HCT116 (cell line): ENCODE data around the gene TPT1. TPM values are rescaled to one million over a fixed set of nuclear protein-coding genes. Genes with fewer than 3 reads are reported as not detected.

Source experiments
- ATAC-seq: fragments of 200-7000 bp; cut with Tn5 transposase; 2 replicates; pipeline ENCODE4 v1.9.1; 2020; ENCODE audit warnings: mild to moderate bottlenecking, moderate library complexity
- BruUV-seq: library from RNA; stranded (reverse); fragments of 400-500 nt; replicated peaks from 2 replicates; lab custom pipeline; 2021; lab: Mats Ljungman, UMichigan
- CTCF ChIA-PET: fragments of 300-600 bp; sonication (Branson Sonifier 250); formaldehyde crosslinking; loops from one replicate; lab custom pipeline; 2021; ENCODE audit warnings: antibody characterized with exemption; lab: Charles Lee
- POLR2A ChIA-PET: fragments of 300-600, 350-600 bp; sonication (Branson Sonifier 250); formaldehyde crosslinking; loops from one replicate; lab custom pipeline; 2021; ENCODE audit warnings: antibody characterized with exemption; lab: Charles Lee
- RAD21 ChIA-PET, 2 experiments: fragments of 300-600 bp; sonication (Branson Sonifier 250); formaldehyde crosslinking; loops; one replicate each; lab custom pipeline; 2023; ENCODE audit warnings: low total read pairs in 2 of 2; ENCODE audit not compliant: uncharacterized antibody in 2 of 2, unreplicated experiment in 2 of 2, low non-redundant PET in 1 of 2; lab: Charles Lee
- DNase-seq: peaks from one replicate; pipeline ENCODE4 v3.0.0-alpha.2; 2010; ENCODE audit warnings: low read depth, low spot score
- H2AFZ ChIP-seq: fragments of 200-600 bp; shearing (Covaris generic), sonication (generic); 2 replicates; pipeline ENCODE4 v1.6.1; 2017; ENCODE audit warnings: low read depth, mixed run types, mixed read lengths, antibody characterized with exemption, low read length; ENCODE audit not compliant: poor library complexity, severe bottlenecking
- H3K27ac ChIP-seq: 2 replicates; pipeline ENCODE4 v1.5.1; 2012; ENCODE audit warnings: low read depth, low read length
- H3K27me3 ChIP-seq: fragments of 200-600 bp; sonication (generic); 2 replicates; pipeline ENCODE4 v1.6.1; 2016; ENCODE audit warnings: mixed run types, low read length, mixed read lengths; ENCODE audit not compliant: insufficient read depth
- H3K36me3 ChIP-seq, 2 experiments: fragments of 200-500 bp in 1 of 2; fragments of 200-600 bp in 1 of 2; sonication (Bioruptor generic) in 1 of 2; sonication (generic) in 1 of 2; 2 replicates each; pipeline versions ENCODE4 v1.5.1 to v1.6.1; 2014 to 2016; ENCODE audit warnings: low read length in 2 of 2, inconsistent platforms in 1 of 2, mixed read lengths in 1 of 2, mixed run types in 1 of 2; ENCODE audit not compliant: insufficient read depth in 2 of 2, control insufficient read depth in 1 of 2
- H3K4me1 ChIP-seq, 2 experiments: fragments of 200-600 bp in 1 of 2; sonication (generic) in 1 of 2; 2 replicates each; pipeline versions ENCODE4 v1.5.1 to v1.6.1; 2012 to 2017; ENCODE audit warnings: low read length in 2 of 2, inconsistent platforms in 1 of 2, mild to moderate bottlenecking in 1 of 2, mixed read lengths in 1 of 2, mixed run types in 1 of 2, moderate library complexity in 1 of 2; ENCODE audit not compliant: insufficient read depth in 2 of 2, control insufficient read depth in 1 of 2
- H3K4me2 ChIP-seq: fragments of 200-600 bp; sonication (generic); 2 replicates; pipeline ENCODE4 v1.6.1; 2017; ENCODE audit warnings: mixed run types, low read length, mixed read lengths
- H3K4me3 ChIP-seq, 2 experiments: fragments of 200-600 bp in 1 of 2; sonication (generic) in 1 of 2; replicated peaks in 1 of 2; 2 replicates each; pipeline ENCODE4 v1.5.1; 2011 to 2016; ENCODE audit warnings: low read length in 2 of 2, control low read depth in 1 of 2, low read depth in 1 of 2, mild to moderate bottlenecking in 1 of 2, mixed read lengths in 1 of 2, mixed run types in 1 of 2
- H3K79me2 ChIP-seq: fragments of 200-600 bp; sonication (generic); 2 replicates; pipeline ENCODE4 v1.6.1; 2017; ENCODE audit warnings: mild to moderate bottlenecking, mixed run types, low read length, moderate library complexity, mixed read lengths; ENCODE audit not compliant: insufficient read depth
- H3K9ac ChIP-seq: fragments of 200-600 bp; sonication (generic); 2 replicates; pipeline ENCODE4 v1.6.1; 2016; ENCODE audit warnings: low read length, mixed read lengths
- H3K9me2 ChIP-seq: fragments of 200-600 bp; sonication (generic), shearing (Covaris generic); 2 replicates; pipeline ENCODE4 v1.6.1; 2017; ENCODE audit warnings: mixed run types, mild to moderate bottlenecking, moderate library complexity; ENCODE audit not compliant: insufficient read depth
- H3K9me3 ChIP-seq, 2 experiments: fragments of 200-500 bp in 1 of 2; fragments of 200-600 bp in 1 of 2; sonication (Bioruptor generic) in 1 of 2; sonication (generic) in 1 of 2; 2 replicates each; pipeline ENCODE4 v1.6.1; 2014 to 2017; ENCODE audit warnings: low read length in 2 of 2, mixed read lengths in 2 of 2, inconsistent platforms in 1 of 2, low read depth in 1 of 2, mild to moderate bottlenecking in 1 of 2, mixed run types in 1 of 2, moderate library complexity in 1 of 2; ENCODE audit not compliant: control insufficient read depth in 1 of 2, insufficient read depth in 1 of 2
- H4K20me1 ChIP-seq: fragments of 200-600 bp; sonication (generic), shearing (Covaris generic); 2 replicates; pipeline ENCODE4 v1.6.1; 2017; ENCODE audit warnings: mixed run types, mild to moderate bottlenecking, moderate library complexity; ENCODE audit not compliant: insufficient read depth
- CBX3 ChIP-seq: IDR thresholded peaks from 2 replicates; pipeline ENCODE4 v1.6.1; 2012; ENCODE audit warnings: low read depth
- EGR1 ChIP-seq: IDR thresholded peaks from 2 replicates; pipeline ENCODE4 v1.6.1; 2012; ENCODE audit warnings: low read depth
- EZH2phosphoT487 ChIP-seq: fragments of 200-600 bp; IDR thresholded peaks from 2 replicates; pipeline ENCODE4 v1.6.1; 2018; ENCODE audit warnings: antibody characterized with exemption, borderline replicate concordance
- FOSL1 ChIP-seq: IDR thresholded peaks from 2 replicates; pipeline ENCODE4 v1.6.1; 2012; ENCODE audit warnings: low read depth
- RAD21 ChIP-seq: IDR thresholded peaks from 2 replicates; pipeline ENCODE4 v1.6.1; 2012; ENCODE audit warnings: low read depth, mild to moderate bottlenecking
- SRF ChIP-seq: IDR thresholded peaks from 2 replicates; pipeline ENCODE4 v1.6.1; 2012; ENCODE audit warnings: low read depth
- YY1 ChIP-seq: IDR thresholded peaks from 2 replicates; pipeline ENCODE4 v1.6.1; 2011; ENCODE audit warnings: low read length, low read depth, moderate library complexity, mild to moderate bottlenecking; ENCODE audit not compliant: insufficient replicate concordance; ENCODE audit errors: extremely low read depth
- ZNF274 ChIP-seq: fragments of 200-500 bp; sonication (Bioruptor generic); IDR thresholded peaks from 2 replicates; pipeline ENCODE4 v1.6.1; 2014; ENCODE audit warnings: mild to moderate bottlenecking, low read depth, low read length, inconsistent platforms
- intact Hi-C: fragments of 100-400 bp; cut with micrococcal nuclease; formaldehyde crosslinking; loops from 2 replicates; pipeline ENCODE4 v1.10.0; 2022
- total RNA-seq: library from RNA; stranded (reverse); gene quantifications from one replicate; pipeline ENCODE4 v1.2.1, GENCODE V29; 2021; ENCODE audit not compliant: unreplicated experiment
- TF ChIP-seq, protein P1 (sequence below): IDR thresholded peaks from 2 replicates; pipeline ENCODE4 v1.6.1; 2011; ENCODE audit warnings: mild to moderate bottlenecking, low read length, moderate library complexity; ENCODE audit not compliant: insufficient replicate concordance; ENCODE audit errors: extremely low read depth
- TF ChIP-seq, protein P2 (sequence below): IDR thresholded peaks from 2 replicates; pipeline ENCODE4 v1.6.1; 2012
- TF ChIP-seq, protein P3 (sequence below), 3 experiments: fragments of 200-600 bp in 1 of 3; sonication (generic) in 1 of 3; IDR thresholded peaks in 2 of 3; conservative IDR thresholded peaks in 1 of 3; 2 replicates each; pipeline ENCODE4 v1.5.1; 2012 to 2017; ENCODE audit warnings: low read depth in 2 of 3, low read length in 2 of 3, antibody characterized with exemption in 1 of 3, borderline replicate concordance in 1 of 3, control low read depth in 1 of 3, mild to moderate bottlenecking in 1 of 3, mixed read lengths in 1 of 3, mixed run types in 1 of 3, moderate library complexity in 1 of 3; ENCODE audit not compliant: insufficient read depth in 1 of 3

The TPT1 gene
- total RNA-seq, 1 experiment from 2014 or later: 2,859 TPM

DNA sequence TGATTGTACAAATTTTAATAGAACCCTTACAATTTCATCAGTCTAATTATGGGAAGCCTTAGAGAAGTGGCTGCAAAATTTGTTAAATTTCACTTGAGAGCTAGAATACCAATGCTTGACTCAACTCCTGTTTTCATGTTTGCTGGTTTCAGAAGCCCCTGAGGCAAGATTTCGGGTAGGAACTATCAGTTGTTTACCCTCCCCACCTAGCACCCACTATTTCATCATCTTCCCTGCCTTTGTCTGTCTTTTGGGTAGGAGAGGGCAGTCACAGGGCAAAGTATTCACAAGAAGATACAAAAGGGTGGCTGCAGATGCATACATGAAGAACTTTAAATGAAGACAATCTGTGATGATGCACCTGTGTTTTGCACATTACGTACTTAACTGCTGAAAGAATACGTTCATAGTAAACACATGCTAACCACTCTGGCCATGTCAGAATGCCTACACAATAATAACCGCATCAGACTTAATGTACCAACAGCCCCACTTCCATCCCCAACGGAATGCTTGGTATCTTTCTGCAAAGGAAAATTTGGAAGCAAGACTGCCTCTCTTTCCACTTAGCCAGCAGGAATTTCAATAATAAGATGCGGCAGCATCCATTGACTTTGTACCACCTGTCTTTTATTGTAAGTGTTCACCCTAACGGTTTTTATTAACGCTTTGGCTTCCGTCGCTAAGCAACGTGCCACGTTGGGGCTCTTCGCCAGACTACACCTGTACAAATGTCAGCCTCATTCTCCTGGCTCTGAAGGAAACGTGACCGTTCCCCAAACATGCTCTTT lies 30.4 kb downstream of the TPT1 start (continued):
- TF ChIP-seq, protein P1, sequence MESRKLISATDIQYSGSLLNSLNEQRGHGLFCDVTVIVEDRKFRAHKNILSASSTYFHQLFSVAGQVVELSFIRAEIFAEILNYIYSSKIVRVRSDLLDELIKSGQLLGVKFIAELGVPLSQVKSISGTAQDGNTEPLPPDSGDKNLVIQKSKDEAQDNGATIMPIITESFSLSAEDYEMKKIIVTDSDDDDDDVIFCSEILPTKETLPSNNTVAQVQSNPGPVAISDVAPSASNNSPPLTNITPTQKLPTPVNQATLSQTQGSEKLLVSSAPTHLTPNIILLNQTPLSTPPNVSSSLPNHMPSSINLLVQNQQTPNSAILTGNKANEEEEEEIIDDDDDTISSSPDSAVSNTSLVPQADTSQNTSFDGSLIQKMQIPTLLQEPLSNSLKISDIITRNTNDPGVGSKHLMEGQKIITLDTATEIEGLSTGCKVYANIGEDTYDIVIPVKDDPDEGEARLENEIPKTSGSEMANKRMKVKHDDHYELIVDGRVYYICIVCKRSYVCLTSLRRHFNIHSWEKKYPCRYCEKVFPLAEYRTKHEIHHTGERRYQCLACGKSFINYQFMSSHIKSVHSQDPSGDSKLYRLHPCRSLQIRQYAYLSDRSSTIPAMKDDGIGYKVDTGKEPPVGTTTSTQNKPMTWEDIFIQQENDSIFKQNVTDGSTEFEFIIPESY: no peak
- TF ChIP-seq, all 23 proteins: peak for 0

DNA sequence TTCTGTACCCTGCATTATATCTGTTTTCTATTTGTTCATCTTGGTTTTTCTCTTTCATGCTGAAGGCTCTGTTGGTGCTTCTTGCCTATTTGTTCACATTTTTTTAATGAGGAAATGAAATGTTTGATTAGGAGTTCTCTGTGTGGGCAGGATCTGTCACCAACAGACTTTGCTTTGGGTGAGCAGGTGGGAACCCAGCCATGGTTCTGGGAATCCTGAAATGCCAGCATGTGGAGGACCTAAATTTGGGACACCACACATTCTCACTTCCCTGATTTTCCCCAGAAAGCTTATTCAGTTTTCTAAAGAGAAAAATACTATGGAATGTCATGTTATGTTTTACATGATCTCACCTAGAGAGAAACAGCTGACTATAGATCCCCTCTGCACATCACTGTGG lies 34.0 kb downstream of the TPT1 start:
- TF ChIP-seq ZNF274: no peak
- TF ChIP-seq, protein P2, sequence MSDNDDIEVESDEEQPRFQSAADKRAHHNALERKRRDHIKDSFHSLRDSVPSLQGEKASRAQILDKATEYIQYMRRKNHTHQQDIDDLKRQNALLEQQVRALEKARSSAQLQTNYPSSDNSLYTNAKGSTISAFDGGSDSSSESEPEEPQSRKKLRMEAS: no peak
- TF ChIP-seq, protein P3, sequence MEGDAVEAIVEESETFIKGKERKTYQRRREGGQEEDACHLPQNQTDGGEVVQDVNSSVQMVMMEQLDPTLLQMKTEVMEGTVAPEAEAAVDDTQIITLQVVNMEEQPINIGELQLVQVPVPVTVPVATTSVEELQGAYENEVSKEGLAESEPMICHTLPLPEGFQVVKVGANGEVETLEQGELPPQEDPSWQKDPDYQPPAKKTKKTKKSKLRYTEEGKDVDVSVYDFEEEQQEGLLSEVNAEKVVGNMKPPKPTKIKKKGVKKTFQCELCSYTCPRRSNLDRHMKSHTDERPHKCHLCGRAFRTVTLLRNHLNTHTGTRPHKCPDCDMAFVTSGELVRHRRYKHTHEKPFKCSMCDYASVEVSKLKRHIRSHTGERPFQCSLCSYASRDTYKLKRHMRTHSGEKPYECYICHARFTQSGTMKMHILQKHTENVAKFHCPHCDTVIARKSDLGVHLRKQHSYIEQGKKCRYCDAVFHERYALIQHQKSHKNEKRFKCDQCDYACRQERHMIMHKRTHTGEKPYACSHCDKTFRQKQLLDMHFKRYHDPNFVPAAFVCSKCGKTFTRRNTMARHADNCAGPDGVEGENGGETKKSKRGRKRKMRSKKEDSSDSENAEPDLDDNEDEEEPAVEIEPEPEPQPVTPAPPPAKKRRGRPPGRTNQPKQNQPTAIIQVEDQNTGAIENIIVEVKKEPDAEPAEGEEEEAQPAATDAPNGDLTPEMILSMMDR (IDR thresholded peaks at IDR 0.05 in 2 of 3, conservative IDR thresholded peaks at IDR 0.05 in 1 of 3; ENCODE audit: borderline replicate concordance in 1 of 3, insufficient read depth in 1 of 3, low read depth in 2 of 3, low read length in 2 of 3): no peak
- TF ChIP-seq EZH2phosphoT487: no peak
- TF ChIP-seq YY1: no peak
- TF ChIP-seq EGR1: no peak
- no peak for TF ChIP-seq FOSL1
- TF ChIP-seq, protein P1: no peak
- TF ChIP-seq CBX3: no peak
- no peak for TF ChIP-seq SRF
- TF ChIP-seq RAD21: no peak
- TF ChIP-seq, all 23 proteins: peak for 0
- ChIA-PET RAD21 (no interaction called here), CTCF (interaction anchor here (0.9 to 3.3 kb wide), 4 partner anchors 15 to 333 kb away, joined by 3 to 11 read pairs (median 4); no protein-coding TSS in a partner anchor), POLR2A (interaction anchor here (0.9 kb wide), 1 partner anchor 8 kb away, joined by 3 read pairs; no protein-coding TSS in a partner anchor)
- ATAC-seq: no peak
- no peak overlapping the region for H3K4me2 ChIP-seq
- no peak for DNase-seq
- no peak overlapping the region for H3K4me3 ChIP-seq
- H3K79me2 ChIP-seq: no peaks in the 10 kb centered on the region
- no peaks in the 10 kb centered on the region for H4K20me1 ChIP-seq
- H3K36me3 ChIP-seq: no peaks in the 10 kb centered on the region
- H3K9ac ChIP-seq: no peak overlapping the region
- H3K27ac ChIP-seq: no peak overlapping the region
- H3K27me3 ChIP-seq: no peaks in the 10 kb centered on the region
- no peaks in the 10 kb centered on the region for H3K9me3 ChIP-seq
- BruUV-seq: no TSS peak
- intact Hi-C loops: loop anchor here (10.0 kb wide), 2 partner anchors 822 to 1402 kb away; no protein-coding TSS in a partner anchor
- no peak overlapping the region for H2AFZ ChIP-seq
- peaks cover 2 to 15% of the 10 kb centered on the region in 2 experiments; a peak in 3 of 4 replicates for H3K4me1 ChIP-seq
- H3K9me2 ChIP-seq: no peaks in the 10 kb centered on the region
